Keratinocyte (primary cell): ENCODE results near the gene FSTL1.

Experiments
- EZH2 ChIP-seq: IDR thresholded peaks from one replicate; pipeline ENCODE4 v1.6.1; 2012; ENCODE audit warnings: inconsistent platforms, mild to moderate bottlenecking, low read length, moderate library complexity
- TF ChIP-seq, protein P1 (sequence below), 3 experiments: IDR thresholded peaks in 1 of 3; conservative IDR thresholded peaks in 1 of 3; optimal IDR thresholded peaks in 1 of 3; 2 replicates in 2 of 3; 3 replicates in 1 of 3; pipeline versions ENCODE3 to v1.5.1; 2011; ENCODE audit warnings: low read length in 3 of 3, mild to moderate bottlenecking in 3 of 3, moderate library complexity in 2 of 3, control low read depth in 1 of 3, inconsistent platforms in 1 of 3; ENCODE audit not compliant: insufficient read depth in 2 of 3; ENCODE audit errors: extremely low read depth in 1 of 3

DNA sequence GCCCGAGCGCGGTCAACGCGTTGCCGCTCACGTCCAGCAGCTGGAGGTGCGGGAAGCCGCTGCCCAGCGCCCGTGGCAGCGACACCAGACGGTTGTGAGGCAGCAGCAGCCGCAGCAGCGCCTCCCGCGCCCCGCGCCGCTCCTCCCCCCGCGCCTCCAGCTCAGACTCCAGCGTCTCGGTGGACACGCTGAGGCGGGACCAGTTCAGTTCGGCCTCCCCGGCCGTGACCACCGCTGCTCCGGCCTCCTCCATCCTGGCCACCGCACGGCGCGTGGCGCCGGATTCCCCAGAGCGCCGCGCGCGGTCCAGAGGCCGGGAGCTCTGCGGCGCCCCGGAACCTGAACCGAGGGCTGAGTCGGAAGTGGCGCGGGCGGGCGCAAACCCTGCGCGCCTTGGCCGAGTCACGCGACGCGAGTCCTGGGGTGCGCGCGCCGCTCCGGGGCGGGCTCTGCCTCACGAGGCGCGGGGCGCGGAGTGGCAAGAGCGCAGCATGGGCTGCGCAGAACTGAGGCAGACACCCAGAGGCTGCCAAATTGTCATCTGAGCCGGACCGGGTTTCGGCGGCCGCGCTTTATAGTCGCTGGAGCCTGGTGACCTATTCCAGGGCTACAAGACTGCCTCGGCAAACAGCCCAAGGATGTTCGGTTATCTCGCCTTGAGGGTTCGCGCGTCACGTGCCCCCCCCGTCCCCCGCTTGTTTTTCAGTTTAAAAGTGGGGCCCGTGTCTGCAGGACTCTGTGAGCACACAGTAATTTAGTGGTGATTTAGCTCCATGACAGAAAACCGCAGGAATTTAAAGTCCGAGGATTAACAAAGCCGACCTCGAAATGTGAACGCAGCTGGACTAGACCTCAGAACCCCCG, 101.6 kb downstream of the FSTL1 start, which contains the start of gene LRRC58:
- TF ChIP-seq, protein P1, sequence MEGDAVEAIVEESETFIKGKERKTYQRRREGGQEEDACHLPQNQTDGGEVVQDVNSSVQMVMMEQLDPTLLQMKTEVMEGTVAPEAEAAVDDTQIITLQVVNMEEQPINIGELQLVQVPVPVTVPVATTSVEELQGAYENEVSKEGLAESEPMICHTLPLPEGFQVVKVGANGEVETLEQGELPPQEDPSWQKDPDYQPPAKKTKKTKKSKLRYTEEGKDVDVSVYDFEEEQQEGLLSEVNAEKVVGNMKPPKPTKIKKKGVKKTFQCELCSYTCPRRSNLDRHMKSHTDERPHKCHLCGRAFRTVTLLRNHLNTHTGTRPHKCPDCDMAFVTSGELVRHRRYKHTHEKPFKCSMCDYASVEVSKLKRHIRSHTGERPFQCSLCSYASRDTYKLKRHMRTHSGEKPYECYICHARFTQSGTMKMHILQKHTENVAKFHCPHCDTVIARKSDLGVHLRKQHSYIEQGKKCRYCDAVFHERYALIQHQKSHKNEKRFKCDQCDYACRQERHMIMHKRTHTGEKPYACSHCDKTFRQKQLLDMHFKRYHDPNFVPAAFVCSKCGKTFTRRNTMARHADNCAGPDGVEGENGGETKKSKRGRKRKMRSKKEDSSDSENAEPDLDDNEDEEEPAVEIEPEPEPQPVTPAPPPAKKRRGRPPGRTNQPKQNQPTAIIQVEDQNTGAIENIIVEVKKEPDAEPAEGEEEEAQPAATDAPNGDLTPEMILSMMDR (optimal IDR thresholded peaks at IDR 0.05 in 1 of 3, IDR thresholded peaks at IDR 0.05 in 1 of 3, conservative IDR thresholded peaks at IDR 0.05 in 1 of 3; ENCODE audit: extremely low read depth in 1 of 3, insufficient read depth in 2 of 3, low read length in 3 of 3) = peak in 2 of 3 experiments; percentile 49 to 51
- TF ChIP-seq EZH2 = no peak
